ENCODE measurements around the gene RCVRN.

GRCh38 chr17:9868552-9868951 is 36.5 kb downstream of the RCVRN start:
- TF ChIP-seq SPI1 (IDR thresholded peaks at IDR 0.05; ENCODE audit: borderline replicate concordance, low read depth) (no peak), CTCF (IDR thresholded peaks at IDR 0.05; ENCODE audit: insufficient read depth, low read length) (no peak), POLR2AphosphoS5 (IDR thresholded peaks at IDR 0.05; ENCODE audit: low read depth) (no peak), REST (IDR thresholded peaks at IDR 0.05; ENCODE audit: insufficient replicate concordance, low read depth) (no peak)
